ENCODE data around the gene NR5A2. TPM values are rescaled to one million over a fixed set of nuclear protein-coding genes. Genes with fewer than 3 reads are reported as not detected.

NR5A2 gene
- total RNA-seq, 1 experiment from 2014 or later: 22.3 TPM

DNA sequence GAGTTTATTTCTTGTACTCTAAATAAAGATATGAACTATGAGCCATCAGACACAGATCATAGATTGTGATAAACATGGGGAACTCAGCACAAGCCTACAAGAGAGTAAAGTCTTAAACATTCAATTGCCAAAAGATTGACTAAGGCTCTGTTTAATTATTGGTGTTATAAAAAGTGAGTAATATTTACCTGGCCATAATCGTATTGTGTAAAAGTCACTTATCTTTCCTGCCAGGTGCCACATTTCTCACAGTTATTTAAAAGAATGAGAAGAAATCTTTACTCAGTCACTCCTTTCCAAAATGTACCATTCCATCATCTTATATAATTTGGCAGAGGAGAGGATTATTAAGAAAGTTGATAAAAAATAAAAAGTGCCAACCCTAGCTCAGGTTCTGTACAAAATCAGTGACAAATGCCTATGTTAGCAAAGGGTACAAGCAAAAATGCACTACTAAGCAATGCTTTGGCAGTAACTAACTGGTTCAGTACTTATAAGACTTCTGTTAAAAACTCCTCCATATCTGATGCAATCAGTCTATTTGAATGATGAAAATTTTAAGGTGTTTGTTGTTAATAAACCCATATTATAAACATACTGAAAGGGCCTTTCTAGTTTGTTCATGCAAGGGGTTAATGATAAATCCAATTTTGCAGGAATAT is 5.8 kb upstream of the NR5A2 start (continued):
- TF ChIP-seq SOX15 (CRISPR knock-in tag; IDR thresholded peaks at IDR 0.05) (no peak), NFE2L1 (CRISPR knock-in tag; IDR thresholded peaks at IDR 0.05) (no peak), NFYB (CRISPR knock-in tag; conservative IDR thresholded peaks at IDR 0.05; ENCODE audit: low read depth) (no peak)

GRCh38 chr1:200022239-200022804 is 5.2 kb upstream of the NR5A2 start:
- H3K36me3 Mint-ChIP-seq: no peaks in the 10 kb centered on the region
- TF ChIP-seq GRHL2 (CRISPR knock-in tag; IDR thresholded peaks at IDR 0.05; ENCODE audit: insufficient replicate concordance, severe bottlenecking): no peak
- no peak for TF ChIP-seq ZBTB43 (CRISPR knock-in tag; IDR thresholded peaks at IDR 0.05)
- H3K9me3 Mint-ChIP-seq: no peaks in the 10 kb centered on the region
- no peak overlapping the region for H3K27ac Mint-ChIP-seq
- H3K4me3 Mint-ChIP-seq: no peak overlapping the region
- POLR2A ChIA-PET: interaction anchor here (0.6 kb wide), 1 partner anchor 80 kb away, joined by 3 read pairs; no protein-coding TSS in a partner anchor
- DNase-seq (ENCODE audit: low spot score): no peak
- no peak for ATAC-seq
- CTCF ChIA-PET: no interaction called here
- H3K4me1 Mint-ChIP-seq: peaks cover under 1% of the 10 kb centered on the region; the same call in 1 of the 2 replicates
- no peaks in the 10 kb centered on the region for H3K27me3 Mint-ChIP-seq (ENCODE audit: low read depth)

- no peak for DNase-seq (ENCODE audit: low spot score)
- TF ChIP-seq E2F5 (CRISPR knock-in tag; IDR thresholded peaks at IDR 0.05) (no peak), ZNF138 (CRISPR knock-in tag; conservative IDR thresholded peaks at IDR 0.05) (no peak), NR1H2 (CRISPR knock-in tag; IDR thresholded peaks at IDR 0.05) (no peak), ATF6 (CRISPR knock-in tag; IDR thresholded peaks at IDR 0.05) (no peak), RELA (CRISPR knock-in tag; IDR thresholded peaks at IDR 0.05; ENCODE audit: borderline replicate concordance) (no peak), CREB1 (CRISPR knock-in tag; IDR thresholded peaks at IDR 0.05) (no peak)
- TF ChIP-seq, protein P1, sequence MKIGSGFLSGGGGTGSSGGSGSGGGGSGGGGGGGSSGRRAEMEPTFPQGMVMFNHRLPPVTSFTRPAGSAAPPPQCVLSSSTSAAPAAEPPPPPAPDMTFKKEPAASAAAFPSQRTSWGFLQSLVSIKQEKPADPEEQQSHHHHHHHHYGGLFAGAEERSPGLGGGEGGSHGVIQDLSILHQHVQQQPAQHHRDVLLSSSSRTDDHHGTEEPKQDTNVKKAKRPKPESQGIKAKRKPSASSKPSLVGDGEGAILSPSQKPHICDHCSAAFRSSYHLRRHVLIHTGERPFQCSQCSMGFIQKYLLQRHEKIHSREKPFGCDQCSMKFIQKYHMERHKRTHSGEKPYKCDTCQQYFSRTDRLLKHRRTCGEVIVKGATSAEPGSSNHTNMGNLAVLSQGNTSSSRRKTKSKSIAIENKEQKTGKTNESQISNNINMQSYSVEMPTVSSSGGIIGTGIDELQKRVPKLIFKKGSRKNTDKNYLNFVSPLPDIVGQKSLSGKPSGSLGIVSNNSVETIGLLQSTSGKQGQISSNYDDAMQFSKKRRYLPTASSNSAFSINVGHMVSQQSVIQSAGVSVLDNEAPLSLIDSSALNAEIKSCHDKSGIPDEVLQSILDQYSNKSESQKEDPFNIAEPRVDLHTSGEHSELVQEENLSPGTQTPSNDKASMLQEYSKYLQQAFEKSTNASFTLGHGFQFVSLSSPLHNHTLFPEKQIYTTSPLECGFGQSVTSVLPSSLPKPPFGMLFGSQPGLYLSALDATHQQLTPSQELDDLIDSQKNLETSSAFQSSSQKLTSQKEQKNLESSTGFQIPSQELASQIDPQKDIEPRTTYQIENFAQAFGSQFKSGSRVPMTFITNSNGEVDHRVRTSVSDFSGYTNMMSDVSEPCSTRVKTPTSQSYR (CRISPR knock-in tag; IDR thresholded peaks at IDR 0.05): no peak
Measured at GRCh38 chr1:200028586-200029034, 1.1 kb downstream of the NR5A2 start.

More at GRCh38 chr1:200028586-200029034, 1.1 kb downstream of the NR5A2 start:
- no peak; the same call in 1 of the 2 replicates for ATAC-seq
- CTCF ChIA-PET: interaction anchor here (0.7 to 2.1 kb wide), 7 partner anchors 10 to 339 kb away, joined by 3 to 8 read pairs (median 4); no protein-coding TSS in a partner anchor
- Mint-ChIP-seq H3K4me3 (peak overlapping the region; percentile 90), H3K4me1 (peaks cover 26% of the 10 kb centered on the region), H3K27me3 (ENCODE audit: low read depth) (peaks cover 15% of the 10 kb centered on the region), H3K36me3 (no peaks in the 10 kb centered on the region), H3K27ac (peak overlapping the region; percentile 95), H3K9me3 (no peaks in the 10 kb centered on the region)
- POLR2A ChIA-PET: interaction anchor here (0.6 to 1.7 kb wide), 4 partner anchors 10 to 654 kb away, joined by 3 to 7 read pairs (median 3); no protein-coding TSS in a partner anchor
